Measurements from ENCODE around the gene NUDT22.

GRCh38 chr11:64230985-64231365 lies 4.9 kb downstream of the NUDT22 start:
- TF ChIP-seq, protein P1, sequence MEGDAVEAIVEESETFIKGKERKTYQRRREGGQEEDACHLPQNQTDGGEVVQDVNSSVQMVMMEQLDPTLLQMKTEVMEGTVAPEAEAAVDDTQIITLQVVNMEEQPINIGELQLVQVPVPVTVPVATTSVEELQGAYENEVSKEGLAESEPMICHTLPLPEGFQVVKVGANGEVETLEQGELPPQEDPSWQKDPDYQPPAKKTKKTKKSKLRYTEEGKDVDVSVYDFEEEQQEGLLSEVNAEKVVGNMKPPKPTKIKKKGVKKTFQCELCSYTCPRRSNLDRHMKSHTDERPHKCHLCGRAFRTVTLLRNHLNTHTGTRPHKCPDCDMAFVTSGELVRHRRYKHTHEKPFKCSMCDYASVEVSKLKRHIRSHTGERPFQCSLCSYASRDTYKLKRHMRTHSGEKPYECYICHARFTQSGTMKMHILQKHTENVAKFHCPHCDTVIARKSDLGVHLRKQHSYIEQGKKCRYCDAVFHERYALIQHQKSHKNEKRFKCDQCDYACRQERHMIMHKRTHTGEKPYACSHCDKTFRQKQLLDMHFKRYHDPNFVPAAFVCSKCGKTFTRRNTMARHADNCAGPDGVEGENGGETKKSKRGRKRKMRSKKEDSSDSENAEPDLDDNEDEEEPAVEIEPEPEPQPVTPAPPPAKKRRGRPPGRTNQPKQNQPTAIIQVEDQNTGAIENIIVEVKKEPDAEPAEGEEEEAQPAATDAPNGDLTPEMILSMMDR (IDR thresholded peaks at IDR 0.05) = no peak
- TF ChIP-seq POLR2A (IDR thresholded peaks at IDR 0.05) = no peak

Measured in stomach (tissue), 4 donors.